DOHH2 (cell line): ENCODE data around the gene MELTF.

Experiments used
- H3F3A ChIP-seq: fragments of 200-600 bp; sonication (generic), shearing (Covaris generic); 2 replicates; pipeline ENCODE4 v1.6.0; 2016; ENCODE audit warnings: antibody characterized with exemption, mild to moderate bottlenecking; ENCODE audit not compliant: control insufficient read depth, insufficient read depth
- H3K27ac ChIP-seq: fragments of 200-600 bp; sonication (generic); 2 replicates; pipeline ENCODE4 v1.5.1; 2014; ENCODE audit warnings: low read depth, mild to moderate bottlenecking, low read length, moderate library complexity
- H3K27me3 ChIP-seq: fragments of 200-600 bp; sonication (generic); 2 replicates; pipeline ENCODE4 v1.6.1; 2014; ENCODE audit warnings: mild to moderate bottlenecking, low read length, mixed read lengths; ENCODE audit not compliant: control insufficient read depth
- H3K36me3 ChIP-seq: fragments of 200-600 bp; sonication (generic); 2 replicates; pipeline ENCODE4 v1.6.1; 2014; ENCODE audit warnings: mild to moderate bottlenecking, low read length, moderate library complexity, mixed read lengths; ENCODE audit not compliant: control insufficient read depth
- H3K4me1 ChIP-seq: fragments of 200-600 bp; sonication (generic); 2 replicates; pipeline ENCODE4 v1.6.1; 2014; ENCODE audit warnings: mild to moderate bottlenecking, low read length, mixed read lengths; ENCODE audit not compliant: control insufficient read depth
- H3K4me2 ChIP-seq: fragments of 200-600 bp; sonication (generic); 2 replicates; pipeline ENCODE4 v1.6.0; 2014; ENCODE audit warnings: mild to moderate bottlenecking, low read length, moderate library complexity
- H3K4me3 ChIP-seq: fragments of 200-600 bp; sonication (generic); 2 replicates; pipeline ENCODE4 v1.5.1; 2014; ENCODE audit warnings: mild to moderate bottlenecking, low read length, mixed read lengths
- H3K79me2 ChIP-seq: fragments of 200-600 bp; sonication (generic); 2 replicates; pipeline ENCODE4 v1.6.1; 2014; ENCODE audit warnings: mild to moderate bottlenecking, low read length, mixed read lengths; ENCODE audit not compliant: control insufficient read depth
- H3K9me2 ChIP-seq: fragments of 200-600 bp; sonication (generic); replicated peaks from 2 replicates; pipeline ENCODE4 v1.6.1; 2014; ENCODE audit warnings: mild to moderate bottlenecking, low read length, mixed read lengths; ENCODE audit not compliant: control insufficient read depth
- H3K9me3 ChIP-seq: fragments of 200-600 bp; sonication (generic); 2 replicates; pipeline ENCODE4 v1.6.1; 2014; ENCODE audit warnings: antibody characterized with exemption, low read length, mixed read lengths; ENCODE audit not compliant: control insufficient read depth, insufficient read depth
- H4K20me1 ChIP-seq: fragments of 200-600 bp; sonication (generic); 2 replicates; pipeline ENCODE4 v1.6.0; 2014; ENCODE audit warnings: low read depth, mild to moderate bottlenecking, antibody characterized with exemption, low read length, moderate library complexity; ENCODE audit not compliant: control insufficient read depth, insufficient read depth
- EZH2phosphoT487 ChIP-seq: fragments of 200-600 bp; sonication (generic); IDR thresholded peaks from 2 replicates; pipeline ENCODE4 v1.6.1; 2017; ENCODE audit warnings: borderline replicate concordance, mild to moderate bottlenecking, antibody characterized with exemption, low read length, moderate library complexity, mixed read lengths
- TF ChIP-seq, protein P1 (sequence below): fragments of 200-600 bp; sonication (generic); IDR thresholded peaks from one replicate; pipeline ENCODE4 v1.5.1; 2014; ENCODE audit warnings: antibody characterized with exemption, mild to moderate bottlenecking, low read depth, low read length; ENCODE audit not compliant: poor library complexity, severe bottlenecking

The MELTF gene

DNA sequence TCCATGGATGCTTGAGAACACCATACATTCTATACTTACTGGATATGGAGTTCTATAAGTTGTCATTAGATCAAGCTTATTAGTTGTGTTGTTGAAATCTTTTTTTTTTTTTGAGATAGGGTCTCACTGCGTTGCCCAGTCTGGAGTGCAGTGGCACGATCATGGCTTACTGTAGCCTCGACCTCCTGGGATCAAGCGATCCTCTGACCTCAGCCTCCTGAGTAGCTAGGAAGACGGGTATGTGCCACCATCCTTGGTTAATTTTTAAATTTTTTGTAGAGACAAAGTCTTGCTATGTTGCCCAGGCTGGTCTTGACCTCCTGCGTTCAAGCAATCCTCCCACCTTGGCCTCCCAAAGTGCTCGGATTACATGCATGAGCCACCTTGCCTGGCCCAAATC lies 74.8 kb downstream of the MELTF start:
- no peaks in the 10 kb centered on the region for H3F3A ChIP-seq
- no peaks in the 10 kb centered on the region for H3K79me2 ChIP-seq
- no peak overlapping the region for H3K27ac ChIP-seq
- H3K9me2 ChIP-seq: no peaks in the 10 kb centered on the region
- no peaks in the 10 kb centered on the region for H4K20me1 ChIP-seq
- no peak overlapping the region for H3K4me3 ChIP-seq
- H3K4me1 ChIP-seq: no peaks in the 10 kb centered on the region
- TF ChIP-seq, protein P1, sequence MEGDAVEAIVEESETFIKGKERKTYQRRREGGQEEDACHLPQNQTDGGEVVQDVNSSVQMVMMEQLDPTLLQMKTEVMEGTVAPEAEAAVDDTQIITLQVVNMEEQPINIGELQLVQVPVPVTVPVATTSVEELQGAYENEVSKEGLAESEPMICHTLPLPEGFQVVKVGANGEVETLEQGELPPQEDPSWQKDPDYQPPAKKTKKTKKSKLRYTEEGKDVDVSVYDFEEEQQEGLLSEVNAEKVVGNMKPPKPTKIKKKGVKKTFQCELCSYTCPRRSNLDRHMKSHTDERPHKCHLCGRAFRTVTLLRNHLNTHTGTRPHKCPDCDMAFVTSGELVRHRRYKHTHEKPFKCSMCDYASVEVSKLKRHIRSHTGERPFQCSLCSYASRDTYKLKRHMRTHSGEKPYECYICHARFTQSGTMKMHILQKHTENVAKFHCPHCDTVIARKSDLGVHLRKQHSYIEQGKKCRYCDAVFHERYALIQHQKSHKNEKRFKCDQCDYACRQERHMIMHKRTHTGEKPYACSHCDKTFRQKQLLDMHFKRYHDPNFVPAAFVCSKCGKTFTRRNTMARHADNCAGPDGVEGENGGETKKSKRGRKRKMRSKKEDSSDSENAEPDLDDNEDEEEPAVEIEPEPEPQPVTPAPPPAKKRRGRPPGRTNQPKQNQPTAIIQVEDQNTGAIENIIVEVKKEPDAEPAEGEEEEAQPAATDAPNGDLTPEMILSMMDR: no peak
- no peak for TF ChIP-seq EZH2phosphoT487
- H3K9me3 ChIP-seq: no peaks in the 10 kb centered on the region
- H3K4me2 ChIP-seq: no peak overlapping the region
- H3K27me3 ChIP-seq: peaks cover 14% of the 10 kb centered on the region
- H3K36me3 ChIP-seq: no peaks in the 10 kb centered on the region
